Measurements from ENCODE around the gene CDH3.
"Not testable (repeated sequence)": the region's sequence is repeated elsewhere in the genome, so short reads cannot be mapped to it uniquely, and the experiment has no call there.

CDH3 gene

GRCh38 chr16:68707340-68708152 is 62.4 kb downstream of the CDH3 start:
- peak; percentile 55 for DNase-seq

DNA sequence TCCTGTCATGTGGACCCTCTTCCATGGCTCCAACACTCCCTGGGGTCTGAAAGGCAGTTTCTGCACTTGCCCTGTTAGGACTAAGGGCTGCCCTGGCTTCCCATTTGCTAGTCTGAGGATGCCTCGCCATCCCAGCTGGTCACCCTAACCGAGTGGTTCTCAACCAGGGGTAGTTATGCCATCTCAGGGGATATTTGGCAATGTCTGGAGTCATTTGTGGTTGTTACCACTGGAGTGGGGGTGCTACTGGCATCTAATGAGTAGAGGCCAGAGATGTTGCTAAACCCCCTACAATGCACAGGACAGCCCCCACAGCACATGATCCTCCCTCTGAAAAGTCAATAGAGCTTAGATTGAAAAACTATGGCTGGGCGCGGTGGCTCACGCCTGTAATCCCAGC is 65.1 kb downstream of the CDH3 start:
- DNase-seq = no peak

GRCh38 chr16:68711421-68712139 is 66.5 kb downstream of the CDH3 start:
- no peak for DNase-seq

GRCh38 chr16:68713361-68713760 is 68.3 kb downstream of the CDH3 start:
- no peak for DNase-seq

- DNase-seq = no peak
Observed at GRCh38 chr16:68715471-68715870, 70.4 kb downstream of the CDH3 start.

- DNase-seq = not testable (repeated sequence)
Observed at GRCh38 chr16:68716516-68716915, 71.4 kb downstream of the CDH3 start.

DNA sequence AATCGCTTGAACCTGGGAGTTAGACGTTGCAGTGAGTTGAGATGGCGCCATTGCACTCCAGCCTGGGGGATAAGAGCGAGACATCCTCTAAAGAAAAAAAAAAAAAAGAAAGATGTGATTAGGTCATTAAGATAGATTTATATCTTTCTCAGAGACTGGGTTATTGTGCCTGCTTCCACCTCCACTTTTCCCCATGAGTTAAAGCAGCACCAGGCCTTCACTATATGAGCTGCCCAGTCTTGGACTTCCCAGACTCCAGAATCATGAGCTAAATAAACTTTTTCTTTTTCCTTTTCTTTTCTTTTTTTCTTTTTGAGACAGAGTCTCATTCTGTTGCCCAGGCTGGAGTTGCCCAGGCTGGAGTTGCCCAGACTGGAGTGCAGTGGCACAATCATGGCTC is 72.6 kb downstream of the CDH3 start:
- DNase-seq = no peak

GRCh38 chr16:68718590-68718989 is 73.5 kb downstream of the CDH3 start:
- no peak for DNase-seq

GRCh38 chr16:68719993-68720489 is 74.9 kb downstream of the CDH3 start:
- DNase-seq = no peak

DNA sequence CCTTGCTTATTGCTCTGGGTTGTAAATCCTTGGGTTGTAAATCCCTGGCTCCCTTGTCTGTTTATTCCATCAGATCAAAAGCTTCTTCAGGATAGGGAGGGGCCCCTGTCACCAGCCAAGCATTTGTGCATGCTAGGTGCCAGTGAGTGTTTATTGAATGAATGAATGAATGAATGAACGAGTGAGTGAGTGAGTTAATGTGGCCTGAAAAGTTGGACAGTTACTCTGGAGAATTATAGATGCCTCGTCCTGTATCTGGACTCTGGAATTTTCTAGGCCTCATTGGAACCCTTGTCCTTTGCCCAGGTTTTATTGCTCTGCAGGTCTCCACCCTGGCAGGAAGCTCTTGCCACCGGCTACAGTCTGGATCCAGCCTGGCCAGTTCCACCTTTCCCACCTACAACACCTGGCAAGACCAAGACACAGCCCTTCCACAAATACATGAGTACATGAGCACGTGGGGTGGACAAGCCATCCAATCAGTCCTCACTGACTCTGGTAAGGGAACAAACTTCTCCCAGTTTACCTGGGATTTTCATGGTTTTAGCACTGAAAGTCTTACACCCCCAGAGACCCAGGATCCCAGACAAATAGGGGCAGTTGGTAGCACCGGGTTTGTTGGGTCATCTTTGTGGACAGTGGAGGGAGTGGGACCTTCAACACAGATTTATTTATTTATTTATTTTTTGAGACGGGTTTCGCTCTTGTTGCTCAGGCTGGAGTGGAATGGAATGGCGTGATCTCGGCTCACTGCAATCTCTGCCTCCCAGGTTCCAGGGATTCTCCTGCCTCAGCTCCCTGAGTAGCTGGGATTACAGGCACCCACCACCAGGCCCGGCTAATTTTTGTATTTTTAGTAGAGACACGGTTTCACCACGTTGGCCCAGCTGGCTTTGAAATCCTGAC is 77.3 kb downstream of the CDH3 start:
- DNase-seq = no peak

- no peak for DNase-seq
Observed at GRCh38 chr16:68724797-68725196, 79.7 kb downstream of the CDH3 start.

DNA sequence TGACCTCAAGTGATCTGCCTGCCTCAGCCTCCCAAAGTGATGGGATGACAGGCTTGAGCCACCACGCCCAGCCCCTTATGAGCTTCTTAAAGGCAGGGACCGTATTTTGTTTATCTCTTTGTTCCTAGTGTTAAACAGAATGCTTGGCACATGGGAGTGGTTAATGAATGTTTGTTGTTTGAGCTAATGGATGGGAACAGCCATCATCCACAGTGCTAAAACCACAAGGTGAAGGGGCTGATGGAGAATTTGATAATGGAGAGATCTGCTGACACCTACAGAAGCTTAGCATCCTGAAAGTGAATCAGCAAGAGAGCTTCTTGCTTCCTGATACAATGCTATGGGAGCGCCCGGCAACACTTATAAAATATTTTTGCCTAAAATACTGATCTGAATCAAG is 83.4 kb downstream of the CDH3 start:
- DNase-seq = no peak

DNA sequence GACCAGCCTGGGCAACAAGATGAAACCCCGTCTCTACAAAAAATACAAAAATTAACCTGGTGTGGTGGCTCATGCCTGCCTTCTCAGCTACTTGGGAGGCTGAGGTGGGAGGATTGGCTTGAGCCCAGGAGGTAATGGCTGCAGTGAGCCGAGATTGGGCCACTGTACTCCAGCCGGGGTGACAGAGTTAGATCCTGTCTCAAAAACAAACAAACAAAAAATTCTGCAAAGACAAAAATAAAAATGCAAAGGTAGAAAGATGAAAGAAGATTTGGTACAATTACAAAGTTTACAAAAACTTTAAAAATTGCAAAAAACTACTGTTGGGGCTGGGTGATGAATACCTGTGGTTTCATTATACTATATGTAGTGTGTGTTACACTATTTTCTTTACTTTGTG is 86.5 kb downstream of the CDH3 start:
- DNase-seq = no peak

DNA sequence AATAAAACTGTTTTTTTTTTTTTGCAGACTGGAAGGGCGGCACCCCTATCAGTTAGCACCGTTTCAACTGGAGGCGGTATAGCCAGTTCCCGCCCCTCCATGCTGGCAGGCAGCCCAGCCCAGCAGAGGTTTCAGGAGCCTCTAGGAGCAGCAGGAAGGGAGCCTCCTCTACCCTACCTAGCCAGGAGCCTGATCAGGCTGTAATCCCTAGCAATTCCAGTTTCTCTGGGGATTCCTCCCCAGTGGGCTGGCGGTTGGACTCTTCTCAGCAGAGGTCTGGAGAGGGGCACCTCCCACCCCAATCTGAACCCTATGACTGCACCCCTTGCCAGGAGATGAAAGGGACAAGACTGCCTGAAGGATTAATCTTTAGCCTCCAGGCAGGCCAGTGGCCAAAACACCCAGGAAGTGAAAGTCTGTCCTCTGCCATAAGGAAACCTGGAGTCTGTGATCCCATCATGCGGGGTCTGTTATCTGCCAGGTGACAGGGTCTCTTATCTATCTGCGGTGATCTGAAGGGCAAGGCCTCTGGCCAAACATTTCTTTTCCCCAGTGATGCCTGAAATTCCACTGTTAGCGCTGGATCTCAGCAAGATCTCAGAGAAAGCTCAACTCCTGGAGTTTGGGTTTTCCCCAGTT is 87.1 kb downstream of the CDH3 start:
- peak; percentile 17 for DNase-seq

DNA sequence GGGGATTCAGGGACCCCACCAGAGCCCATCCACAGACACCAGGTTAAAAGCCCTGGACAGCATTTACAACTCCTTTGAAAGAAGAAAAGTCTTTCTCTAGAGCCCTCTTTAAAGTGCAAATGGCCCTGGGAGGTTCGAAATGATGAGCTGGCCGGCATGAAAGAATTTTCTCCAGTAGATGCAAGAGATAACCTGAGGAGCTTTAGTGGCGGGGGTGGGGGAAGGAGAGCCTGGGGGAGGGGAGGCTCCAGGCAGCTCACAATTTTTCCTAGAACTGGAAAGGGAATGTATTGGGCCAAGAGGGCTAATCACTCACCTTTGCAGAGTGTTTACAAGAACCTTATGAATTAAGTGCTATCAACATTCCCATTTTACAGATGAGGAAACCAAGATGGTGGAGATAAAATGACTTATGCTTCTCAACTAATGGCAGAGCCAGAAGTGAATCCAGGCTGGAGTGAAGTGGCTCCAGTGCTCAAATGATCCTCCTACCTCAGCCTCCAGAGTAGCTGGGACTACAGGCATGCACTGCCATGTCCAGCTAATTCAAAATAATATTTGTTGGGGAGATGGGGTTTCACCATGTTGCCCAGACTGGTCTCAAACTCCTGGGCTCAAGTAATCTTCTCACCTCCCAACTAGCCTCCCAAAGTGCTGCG is 87.8 kb downstream of the CDH3 start:
- no peak for DNase-seq

- DNase-seq = no peak
Observed at GRCh38 chr16:68733570-68733969, 88.5 kb downstream of the CDH3 start.

GRCh38 chr16:68734782-68735181 is 89.7 kb downstream of the CDH3 start:
- no peak for DNase-seq

DNA sequence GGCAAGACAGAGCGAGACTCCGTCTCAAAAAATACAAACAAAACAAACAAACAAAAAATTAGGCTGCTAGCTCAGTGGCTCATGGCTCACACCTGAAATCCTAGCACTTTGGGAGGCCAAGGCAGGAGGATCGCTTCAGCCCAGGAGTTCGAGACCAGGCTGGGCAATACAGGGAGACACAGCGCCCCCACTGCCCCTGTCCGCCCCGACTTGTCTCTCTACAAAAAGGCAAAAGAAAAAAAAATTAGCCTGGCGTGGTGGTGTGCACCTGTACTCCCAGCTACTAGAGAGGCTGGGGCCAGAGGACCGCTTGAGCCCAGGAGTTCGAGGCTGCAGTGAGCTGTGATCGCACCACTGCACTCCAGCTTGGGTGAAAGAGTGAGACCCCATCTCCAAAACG is 91.5 kb downstream of the CDH3 start:
- DNase-seq = no peak

GRCh38 chr16:68737046-68737729 is 92.1 kb downstream of the CDH3 start, which contains the start of gene CDH1:
Gene CDH1, plus strand, starts transcription at chr16:68737292. Its CDS starts 124 bp downstream, at chr16:68737416.
- no peak for DNase-seq

DNA sequence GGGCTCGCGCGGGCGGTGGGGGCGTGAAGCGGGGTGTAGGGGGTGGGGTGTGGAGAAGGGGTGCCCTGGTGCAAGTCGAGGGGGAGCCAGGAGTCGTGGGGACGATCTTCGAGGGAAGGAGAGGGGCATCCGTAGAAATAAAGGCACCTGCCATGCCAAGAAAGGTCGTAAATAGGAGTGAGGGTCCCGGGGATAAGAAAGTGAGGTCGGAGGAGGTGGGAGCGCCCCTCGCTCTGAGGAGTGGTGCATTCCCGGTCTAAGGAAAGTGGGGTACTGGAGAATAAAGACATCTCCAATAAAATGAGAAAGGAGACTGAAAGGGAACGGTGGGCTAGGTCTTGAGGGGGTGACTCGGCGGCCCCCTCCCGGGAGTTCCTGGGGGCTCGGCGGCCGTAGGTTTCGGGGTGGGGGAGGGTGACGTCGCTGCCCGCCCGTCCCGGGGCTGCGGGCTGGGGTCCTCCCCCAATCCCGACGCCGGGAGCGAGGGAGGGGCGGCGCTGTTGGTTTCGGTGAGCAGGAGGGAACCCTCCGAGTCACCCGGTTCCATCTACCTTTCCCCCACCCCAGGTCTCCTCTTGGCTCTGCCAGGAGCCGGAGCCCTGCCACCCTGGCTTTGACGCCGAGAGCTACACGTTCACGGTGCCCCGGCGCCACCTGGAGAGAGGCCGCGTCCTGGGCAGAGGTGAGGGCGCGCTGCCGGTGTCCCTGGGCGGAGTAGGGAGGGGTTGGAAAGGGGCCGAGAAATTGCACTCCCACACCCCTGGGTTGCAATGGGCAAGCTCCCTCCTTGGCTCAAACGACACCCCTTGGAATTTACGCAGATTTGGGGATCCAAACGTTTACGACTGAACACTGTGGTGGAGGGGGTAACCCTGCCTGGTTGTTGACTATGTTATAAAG is 92.9 kb downstream of the CDH3 start:
- no peak for DNase-seq

All from fibroblast of upper back skin (primary cell).